SK-N-DZ (cell line): ENCODE data around the gene FBL.

Source experiments
- DNase-seq: peaks from one replicate; pipeline ENCODE4 v3.0.0-alpha.2; 2015; ENCODE audit warnings: low spot score
- small RNA-seq, 2 experiments: library from RNA; depleted of rRNA; stranded (forward); fragments of <200 nt; gene quantifications; one replicate each; pipeline ENCODE3, GENCODE V24; 2014

FBL gene

GRCh38 chr19:39795001-39795400 is 51.2 kb downstream of the FBL start:
- DNase-seq, result no peak

DNA sequence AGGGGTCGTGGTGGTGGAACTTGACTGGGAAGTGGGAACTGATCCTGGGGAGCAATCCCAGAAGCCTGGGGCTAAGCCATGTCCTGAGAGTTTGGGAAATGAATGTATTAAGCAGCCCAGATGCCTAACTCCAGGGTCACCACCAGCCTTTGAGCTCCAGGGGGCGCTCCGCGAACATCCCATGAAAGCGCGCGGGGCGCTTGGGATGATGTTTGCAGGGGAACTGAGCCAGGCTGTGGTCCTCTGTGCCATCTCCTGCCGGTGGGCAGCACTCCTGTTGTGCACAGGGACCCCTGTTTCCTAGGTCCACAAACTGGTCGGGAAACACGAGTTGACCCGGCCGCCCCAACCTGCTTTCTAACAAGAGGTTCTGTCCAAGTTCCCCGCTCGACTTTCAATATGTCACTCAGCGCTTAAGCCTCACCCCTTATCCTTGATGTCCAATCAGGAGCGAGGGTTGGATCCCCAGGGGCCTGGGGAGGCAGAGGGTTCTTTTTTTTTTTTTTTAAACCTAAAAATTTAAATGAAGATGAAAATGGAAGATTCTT is 53.1 kb downstream of the FBL start:
- DNase-seq, result peak; percentile 81

- no peak for DNase-seq
Observed at GRCh38 chr19:39788244-39788643, 57.9 kb downstream of the FBL start.

Small RNA genes within 50 kb of the gene (small RNA-seq; reads per million reads assigned to genes)
- gene MIR6719, result 0 reads per million in 2 experiments
